ENCODE measurements around the gene SELENON. TPM values are rescaled to one million over a fixed set of nuclear protein-coding genes. Genes with fewer than 3 reads are reported as not detected.
A peak's percentile ranks its signal among the peaks of the same experiment; 100 is the strongest.

Gene SELENON
- total RNA-seq, 4 donors from 2014 or later: 20.0 to 51.0 (median 43.3) TPM

DNA sequence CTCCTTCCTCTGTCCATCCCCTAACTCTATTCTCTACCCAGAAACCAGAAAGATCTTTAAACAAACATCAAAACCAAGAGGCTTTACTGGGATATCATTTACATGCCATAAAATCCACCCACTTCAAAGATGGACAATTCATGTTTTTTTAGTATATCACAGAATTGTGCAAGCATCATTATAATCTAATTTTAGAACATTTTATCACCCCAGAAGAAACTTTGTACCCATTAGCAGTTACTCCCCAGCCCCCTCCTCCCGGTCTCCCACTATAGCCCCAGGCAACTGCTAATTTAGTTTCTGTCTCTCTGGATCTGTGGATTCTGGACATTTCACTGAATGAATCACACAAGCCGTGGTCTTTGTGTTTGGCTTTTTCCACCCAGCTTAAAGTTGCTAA lies 4.8 kb upstream of the SELENON start:
- Histone ChIP-seq H3K9me3 (no peaks in the 10 kb centered on the region), H3K4me1 (peaks cover 40 to 49% of the 10 kb centered on the region in 2 donors), H3K36me3 (no peaks in the 10 kb centered on the region), H3K27ac (peak overlapping the region in 2 of 4 donors; percentile 91), H3K27me3 (no peaks in the 10 kb centered on the region), H3K4me3 (no peak overlapping the region)
- no peak for TF ChIP-seq POLR2A (IDR thresholded peaks at IDR 0.05)
- TF ChIP-seq, protein P1, sequence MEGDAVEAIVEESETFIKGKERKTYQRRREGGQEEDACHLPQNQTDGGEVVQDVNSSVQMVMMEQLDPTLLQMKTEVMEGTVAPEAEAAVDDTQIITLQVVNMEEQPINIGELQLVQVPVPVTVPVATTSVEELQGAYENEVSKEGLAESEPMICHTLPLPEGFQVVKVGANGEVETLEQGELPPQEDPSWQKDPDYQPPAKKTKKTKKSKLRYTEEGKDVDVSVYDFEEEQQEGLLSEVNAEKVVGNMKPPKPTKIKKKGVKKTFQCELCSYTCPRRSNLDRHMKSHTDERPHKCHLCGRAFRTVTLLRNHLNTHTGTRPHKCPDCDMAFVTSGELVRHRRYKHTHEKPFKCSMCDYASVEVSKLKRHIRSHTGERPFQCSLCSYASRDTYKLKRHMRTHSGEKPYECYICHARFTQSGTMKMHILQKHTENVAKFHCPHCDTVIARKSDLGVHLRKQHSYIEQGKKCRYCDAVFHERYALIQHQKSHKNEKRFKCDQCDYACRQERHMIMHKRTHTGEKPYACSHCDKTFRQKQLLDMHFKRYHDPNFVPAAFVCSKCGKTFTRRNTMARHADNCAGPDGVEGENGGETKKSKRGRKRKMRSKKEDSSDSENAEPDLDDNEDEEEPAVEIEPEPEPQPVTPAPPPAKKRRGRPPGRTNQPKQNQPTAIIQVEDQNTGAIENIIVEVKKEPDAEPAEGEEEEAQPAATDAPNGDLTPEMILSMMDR (IDR thresholded peaks at IDR 0.05 in 4 of 5, conservative IDR thresholded peaks at IDR 0.05 in 1 of 5): no peak
- ATAC-seq (no peak), DNase-seq (no peak)
- intact Hi-C loops (cut with DNase I; ENCODE audit: low total_unique reads) (no loop called here), in situ Hi-C loops (cut with MboI; ENCODE audit: low sequenced_read_pairs in 4 of 4) (loop anchor here in 3 of 4 donors (5.0 kb wide), 1 partner anchor 183 kb away; no protein-coding TSS in a partner anchor)

DNA sequence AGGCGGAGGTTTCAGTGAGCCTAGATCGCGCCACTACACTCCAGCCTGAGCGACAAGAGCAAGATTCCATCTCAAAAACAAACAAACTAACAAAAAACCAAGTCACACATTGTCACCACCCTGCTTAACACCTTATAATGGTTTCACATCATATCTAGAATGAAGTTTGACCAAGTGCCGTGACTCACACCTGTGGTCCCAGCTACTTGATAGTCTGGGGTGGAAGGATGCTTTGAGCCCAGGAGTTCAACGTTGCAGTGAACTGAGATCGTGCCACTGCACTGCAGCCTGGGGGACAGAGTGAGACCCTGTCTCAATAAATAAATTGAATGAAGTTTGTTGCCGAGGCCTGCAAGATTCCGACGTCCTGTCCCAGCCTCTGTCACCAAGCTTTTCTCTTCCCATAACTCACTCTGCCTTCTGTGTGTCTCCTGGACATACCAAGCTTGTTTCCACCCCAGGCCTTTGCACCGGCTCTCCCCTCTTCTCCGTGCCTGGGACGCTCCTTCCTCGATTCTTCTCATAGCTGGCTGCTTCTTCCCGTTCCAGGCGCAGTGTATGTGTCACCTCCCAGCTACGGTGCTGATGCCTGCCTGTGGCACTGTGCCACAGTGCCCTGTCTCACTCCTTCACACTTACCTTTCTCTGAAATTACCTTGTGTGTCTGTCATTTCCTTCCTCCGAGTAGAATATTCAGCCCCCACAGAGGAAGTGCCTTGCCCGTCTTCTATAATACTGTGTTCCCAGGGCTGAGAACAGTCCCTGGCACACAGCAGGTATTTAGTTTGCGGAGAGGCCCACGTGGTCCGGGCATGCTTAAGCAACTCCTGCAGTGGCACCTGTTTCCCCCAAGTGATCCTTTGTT lies 3.8 kb upstream of the SELENON start:
- peak overlapping the region; percentile 19 to 38 (median 36) for H3K4me3 ChIP-seq
- peak overlapping the region; percentile 88 to 91 (median 90) for H3K27ac ChIP-seq
- in situ Hi-C loops (cut with MboI; ENCODE audit: low sequenced_read_pairs in 4 of 4) (loop anchor here in 3 of 4 donors (5.0 kb wide), 1 partner anchor 184 kb away; no protein-coding TSS in a partner anchor), intact Hi-C loops (cut with DNase I; ENCODE audit: low total_unique reads) (loop anchor here (1.0 to 2.0 kb wide), 4 partner anchors 25 to 188 kb away; no protein-coding TSS in a partner anchor)
- ATAC-seq: peak; percentile 81 to 83
- H3K4me1 ChIP-seq: peaks cover 45 to 57% of the 10 kb centered on the region in 2 donors
- no peaks in the 10 kb centered on the region for H3K9me3 ChIP-seq
- TF ChIP-seq, protein P1 (IDR thresholded peaks at IDR 0.05 in 4 of 5, conservative IDR thresholded peaks at IDR 0.05 in 1 of 5): no peak
- TF ChIP-seq POLR2A (IDR thresholded peaks at IDR 0.05): peak; percentile 23 to 39
- no peaks in the 10 kb centered on the region for H3K27me3 ChIP-seq
- no peaks in the 10 kb centered on the region for H3K36me3 ChIP-seq
- peak; percentile 78 to 89 for DNase-seq

DNA sequence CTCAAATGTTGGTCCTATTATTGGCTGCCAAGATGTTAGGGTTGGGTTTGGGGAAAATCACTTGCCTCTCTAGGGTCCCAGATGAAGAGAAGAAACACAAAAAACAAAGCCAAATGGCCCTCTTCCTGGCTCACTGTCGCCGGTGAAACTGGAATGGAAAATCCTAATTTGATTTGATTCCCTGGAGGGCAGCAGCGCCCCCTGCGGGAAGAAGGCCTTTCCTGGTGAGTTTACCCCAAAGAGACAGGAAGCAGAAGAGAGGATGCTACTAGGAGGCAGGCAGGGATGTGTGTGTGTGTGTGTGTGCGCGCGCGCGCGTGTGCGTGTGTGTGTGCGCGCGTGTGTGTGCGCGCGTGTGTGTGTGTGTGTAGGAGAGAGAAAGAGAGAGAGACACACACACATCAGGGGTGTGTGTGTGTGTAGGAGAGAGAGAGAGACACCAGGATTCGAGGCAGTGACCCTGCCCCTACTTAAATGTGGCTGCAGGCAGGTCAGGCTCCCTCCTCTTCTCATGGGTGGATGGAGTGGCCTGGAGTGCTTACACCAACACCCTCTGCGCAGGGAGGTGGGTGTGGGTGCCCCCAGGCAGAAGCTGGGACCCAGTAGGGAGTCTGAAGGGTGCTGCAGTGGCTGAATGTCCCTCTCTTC lies 3.1 kb upstream of the SELENON start:
- in situ Hi-C loops (cut with MboI; ENCODE audit: low sequenced_read_pairs in 4 of 4): loop anchor here in 3 of 4 donors (5.0 kb wide), 1 partner anchor 185 kb away; no protein-coding TSS in a partner anchor
- H3K4me3 ChIP-seq: peak overlapping the region; percentile 19 to 38 (median 36)
- intact Hi-C loops (cut with DNase I; ENCODE audit: low total_unique reads): loop anchor here (1.0 to 2.0 kb wide), 4 partner anchors 26 to 189 kb away; no protein-coding TSS in a partner anchor
- H3K27me3 ChIP-seq: no peaks in the 10 kb centered on the region
- peak; percentile 60 to 62 for ATAC-seq
- TF ChIP-seq, protein P1 (IDR thresholded peaks at IDR 0.05 in 4 of 5, conservative IDR thresholded peaks at IDR 0.05 in 1 of 5): peak; percentile 80 to 90 (median 85)
- TF ChIP-seq POLR2A (IDR thresholded peaks at IDR 0.05): no peak
- H3K4me1 ChIP-seq: peaks cover 53 to 65% of the 10 kb centered on the region in 2 donors
- H3K36me3 ChIP-seq: no peaks in the 10 kb centered on the region
- peak; percentile 49 to 78 for DNase-seq
- peak overlapping the region; percentile 88 to 91 (median 90) for H3K27ac ChIP-seq
- no peaks in the 10 kb centered on the region for H3K9me3 ChIP-seq

DNA sequence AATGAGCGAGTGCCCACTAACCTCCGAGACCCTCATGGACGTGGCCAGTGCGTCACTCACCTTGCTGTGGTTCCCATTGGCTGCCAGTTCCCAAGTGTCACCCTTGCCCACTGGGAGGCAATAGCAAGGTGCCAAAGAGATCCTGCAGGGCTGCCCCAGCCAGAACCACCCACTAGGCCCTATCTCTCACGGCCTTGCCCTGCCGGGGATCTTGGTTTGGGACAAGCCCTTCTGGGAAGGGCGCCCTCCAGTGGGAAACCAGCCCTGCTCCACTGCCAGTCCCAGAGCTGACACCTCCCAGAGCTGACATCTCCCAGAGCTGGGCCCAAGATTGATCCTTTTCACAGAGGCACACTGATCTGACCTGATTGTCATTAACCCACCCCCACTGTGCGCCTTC lies 2.1 kb upstream of the SELENON start:
- Histone ChIP-seq H3K4me1 (peaks cover 62 to 69% of the 10 kb centered on the region in 2 donors), H3K36me3 (no peaks in the 10 kb centered on the region), H3K27me3 (no peaks in the 10 kb centered on the region), H3K9me3 (no peaks in the 10 kb centered on the region), H3K27ac (peak overlapping the region; percentile 88 to 91 (median 90)), H3K4me3 (no peak overlapping the region)
- intact Hi-C loops (cut with DNase I; ENCODE audit: low total_unique reads): loop anchor here (2.0 kb wide), 2 partner anchors 27 to 99 kb away; no protein-coding TSS in a partner anchor
- TF ChIP-seq, protein P1 (IDR thresholded peaks at IDR 0.05 in 4 of 5, conservative IDR thresholded peaks at IDR 0.05 in 1 of 5): peak in 4 of 5 experiments; percentile 16 to 51 (median 38)
- TF ChIP-seq POLR2A (IDR thresholded peaks at IDR 0.05): no peak
- peak in 1 of 2 donors; percentile 51 for DNase-seq
- ATAC-seq: no peak
- in situ Hi-C loops (cut with MboI; ENCODE audit: low sequenced_read_pairs in 4 of 4): loop anchor here in 3 of 4 donors (5.0 kb wide), 1 partner anchor 186 kb away; no protein-coding TSS in a partner anchor

All from gastrocnemius medialis (tissue), 4 donors.